ENCODE results near the gene SSH3. TPM values are rescaled to one million over a fixed set of nuclear protein-coding genes. Genes with fewer than 3 reads are reported as not detected.

SSH3 gene
- polyA plus RNA-seq, 1 of the 3 experiments (the other 2 are of a cell fraction), result 13.5 TPM

DNA sequence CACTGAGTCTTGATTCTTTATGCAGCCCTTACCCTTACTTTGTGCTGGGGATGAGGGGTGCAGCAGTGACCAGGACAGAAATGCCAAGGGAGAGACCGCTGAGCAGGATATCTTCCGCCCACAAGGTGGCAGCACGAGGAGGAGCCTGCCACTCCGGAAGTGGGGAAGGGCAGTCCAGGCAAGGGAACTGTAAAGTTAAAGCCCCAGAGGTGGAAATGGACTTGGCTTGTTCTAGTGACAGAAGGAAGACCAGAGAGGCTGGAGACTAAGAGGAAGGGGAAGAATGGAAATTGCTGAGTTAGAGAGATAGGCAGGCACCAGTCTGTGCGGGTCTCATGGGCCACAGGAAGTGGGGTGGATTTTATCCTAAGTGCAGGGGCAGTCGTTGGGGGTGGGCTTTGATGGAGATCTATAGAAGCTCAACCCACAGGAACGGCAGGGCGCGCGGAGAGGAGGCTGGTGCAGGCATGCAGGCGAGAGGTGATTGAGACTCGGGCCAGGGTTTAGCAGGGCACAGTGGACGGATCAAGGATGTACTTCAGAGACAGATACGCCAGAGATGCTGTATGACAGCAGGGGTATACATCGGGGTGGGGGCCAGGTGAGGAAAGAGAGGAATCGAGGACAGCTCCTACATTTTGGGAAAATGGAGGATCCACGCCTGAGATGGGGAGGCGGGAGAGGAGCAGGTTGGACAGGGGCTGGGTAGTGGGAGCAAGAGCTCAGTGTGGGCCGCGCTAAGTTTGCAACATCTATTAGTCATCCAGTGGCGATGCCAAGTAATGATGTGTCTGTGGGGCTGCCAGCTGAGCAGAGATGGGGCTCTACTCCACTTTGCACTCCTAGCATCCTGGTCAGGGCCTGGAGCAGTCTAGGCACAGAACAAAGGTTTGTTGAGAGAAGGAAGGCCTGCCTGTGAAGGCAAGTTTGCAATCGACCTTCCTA is 40.3 kb upstream of the SSH3 start:
- Histone ChIP-seq H3K27me3 (ENCODE audit: insufficient read depth) (no peaks in the 10 kb centered on the region), H3K79me2 (ENCODE audit: insufficient read depth) (peaks cover 15% of the 10 kb centered on the region), H3K9ac (no peak overlapping the region), H2AFZ (ENCODE audit: low read depth) (peak overlapping the region; percentile 81), H3K4me3 (ENCODE audit: low read depth in 2 of 2, low read length in 1 of 2) (no peak overlapping the region), H4K20me1 (ENCODE audit: insufficient read depth) (no peaks in the 10 kb centered on the region; the same call in 1 of the 2 replicates), H3F3A (replicated peaks; ENCODE audit: insufficient read depth) (peaks cover 18% of the 10 kb centered on the region), H3K9me2 (no peaks in the 10 kb centered on the region), H3K36me3 (replicated peaks in 1 of 2; ENCODE audit: control insufficient read depth in 1 of 2, insufficient read depth in 2 of 2, low read length in 1 of 2) (peaks cover 0 to under 1% of the 10 kb centered on the region in 2 experiments), H3K4me1 (ENCODE audit: control insufficient read depth in 1 of 2, insufficient read depth in 2 of 2, low read depth in 1 of 2, low read length in 1 of 2) (peaks cover 9 to 30% of the 10 kb centered on the region in 2 experiments; a peak in 2 of 4 replicates), H3K4me2 (peak overlapping the region; percentile 66), H3K9me3 (no peaks in the 10 kb centered on the region), H3K27ac (ENCODE audit: low read depth in 2 of 2, low read length in 1 of 2) (peak overlapping the region; percentile 58 to 68; a peak in 3 of 4 replicates)
- WGBS (ENCODE audit: low lambda C conversion rate), result 54% methylated on average over 21 of the region's 22 CpGs
- peak; percentile 92 for DNase-seq
- CTCF ChIA-PET, result interaction anchor here (0.6 to 10.0 kb wide), 47 partner anchors 9 to 718 kb away, joined by 3 to 274 read pairs (median 5); partner anchors contain the start of genes ANKRD13D, CLCF1, POLD4 and RAD9A
- POLR2A ChIA-PET, result interaction anchor here (3.2 kb wide), 1 partner anchor 55 kb away, joined by 19 read pairs; no protein-coding TSS in a partner anchor
- TF ChIP-seq, protein P1, sequence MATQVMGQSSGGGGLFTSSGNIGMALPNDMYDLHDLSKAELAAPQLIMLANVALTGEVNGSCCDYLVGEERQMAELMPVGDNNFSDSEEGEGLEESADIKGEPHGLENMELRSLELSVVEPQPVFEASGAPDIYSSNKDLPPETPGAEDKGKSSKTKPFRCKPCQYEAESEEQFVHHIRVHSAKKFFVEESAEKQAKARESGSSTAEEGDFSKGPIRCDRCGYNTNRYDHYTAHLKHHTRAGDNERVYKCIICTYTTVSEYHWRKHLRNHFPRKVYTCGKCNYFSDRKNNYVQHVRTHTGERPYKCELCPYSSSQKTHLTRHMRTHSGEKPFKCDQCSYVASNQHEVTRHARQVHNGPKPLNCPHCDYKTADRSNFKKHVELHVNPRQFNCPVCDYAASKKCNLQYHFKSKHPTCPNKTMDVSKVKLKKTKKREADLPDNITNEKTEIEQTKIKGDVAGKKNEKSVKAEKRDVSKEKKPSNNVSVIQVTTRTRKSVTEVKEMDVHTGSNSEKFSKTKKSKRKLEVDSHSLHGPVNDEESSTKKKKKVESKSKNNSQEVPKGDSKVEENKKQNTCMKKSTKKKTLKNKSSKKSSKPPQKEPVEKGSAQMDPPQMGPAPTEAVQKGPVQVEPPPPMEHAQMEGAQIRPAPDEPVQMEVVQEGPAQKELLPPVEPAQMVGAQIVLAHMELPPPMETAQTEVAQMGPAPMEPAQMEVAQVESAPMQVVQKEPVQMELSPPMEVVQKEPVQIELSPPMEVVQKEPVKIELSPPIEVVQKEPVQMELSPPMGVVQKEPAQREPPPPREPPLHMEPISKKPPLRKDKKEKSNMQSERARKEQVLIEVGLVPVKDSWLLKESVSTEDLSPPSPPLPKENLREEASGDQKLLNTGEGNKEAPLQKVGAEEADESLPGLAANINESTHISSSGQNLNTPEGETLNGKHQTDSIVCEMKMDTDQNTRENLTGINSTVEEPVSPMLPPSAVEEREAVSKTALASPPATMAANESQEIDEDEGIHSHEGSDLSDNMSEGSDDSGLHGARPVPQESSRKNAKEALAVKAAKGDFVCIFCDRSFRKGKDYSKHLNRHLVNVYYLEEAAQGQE (IDR thresholded peaks at IDR 0.05; ENCODE audit: low read depth, low read length), result 0 out of 2 replicates have a peak, but pooled peaks have one; percentile 32
- TF ChIP-seq RAD21 (IDR thresholded peaks at IDR 0.05; ENCODE audit: low read length) (peak; percentile 72), TEAD4 (IDR thresholded peaks at IDR 0.05; ENCODE audit: borderline replicate concordance, insufficient read depth) (no peak), MEF2A (IDR thresholded peaks at IDR 0.05; ENCODE audit: borderline replicate concordance, low read depth) (no peak), ELF1 (IDR thresholded peaks at IDR 0.05) (peak; percentile 98), SIN3A (IDR thresholded peaks at IDR 0.05; ENCODE audit: borderline replicate concordance, low read depth, low read length) (0 out of 2 replicates have a peak, but pooled peaks have one; percentile 66), POLR2AphosphoS5 (IDR thresholded peaks at IDR 0.05; ENCODE audit: low read depth, low read length) (no peak), NFIC (IDR thresholded peaks at IDR 0.05; ENCODE audit: borderline replicate concordance) (peak; percentile 77), MXI1 (IDR thresholded peaks at IDR 0.05; ENCODE audit: low read depth, low read length) (peak; percentile 46; the same call in 1 of the 2 replicates), TCF12 (IDR thresholded peaks at IDR 0.05) (no peak; the same call in 1 of the 2 replicates), FOXM1 (IDR thresholded peaks at IDR 0.05; ENCODE audit: low read depth) (no peak), RFX5 (IDR thresholded peaks at IDR 0.05; ENCODE audit: low read length) (no peak), TAF1 (IDR thresholded peaks at IDR 0.05; ENCODE audit: borderline replicate concordance, low read depth, low read length) (peak; percentile 39; the same call in 1 of the 2 replicates), FOSL2 (IDR thresholded peaks at IDR 0.05; ENCODE audit: borderline replicate concordance, low read depth) (peak; percentile 42; the same call in 1 of the 2 replicates), GATA2 (CRISPR knock-in tag; IDR thresholded peaks at IDR 0.05) (no peak), CHD2 (IDR thresholded peaks at IDR 0.05; ENCODE audit: low read length, partially characterized antibody) (no peak), SMC3 (IDR thresholded peaks at IDR 0.05; ENCODE audit: low read depth, low read length) (peak; percentile 84), RXRA (IDR thresholded peaks at IDR 0.05; ENCODE audit: borderline replicate concordance, low read depth) (no peak)
- TF ChIP-seq, protein P2, sequence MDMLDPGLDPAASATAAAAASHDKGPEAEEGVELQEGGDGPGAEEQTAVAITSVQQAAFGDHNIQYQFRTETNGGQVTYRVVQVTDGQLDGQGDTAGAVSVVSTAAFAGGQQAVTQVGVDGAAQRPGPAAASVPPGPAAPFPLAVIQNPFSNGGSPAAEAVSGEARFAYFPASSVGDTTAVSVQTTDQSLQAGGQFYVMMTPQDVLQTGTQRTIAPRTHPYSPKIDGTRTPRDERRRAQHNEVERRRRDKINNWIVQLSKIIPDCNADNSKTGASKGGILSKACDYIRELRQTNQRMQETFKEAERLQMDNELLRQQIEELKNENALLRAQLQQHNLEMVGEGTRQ (IDR thresholded peaks at IDR 0.05; ENCODE audit: borderline replicate concordance, low read depth, low read length), result no peak
- TF ChIP-seq, protein P3, sequence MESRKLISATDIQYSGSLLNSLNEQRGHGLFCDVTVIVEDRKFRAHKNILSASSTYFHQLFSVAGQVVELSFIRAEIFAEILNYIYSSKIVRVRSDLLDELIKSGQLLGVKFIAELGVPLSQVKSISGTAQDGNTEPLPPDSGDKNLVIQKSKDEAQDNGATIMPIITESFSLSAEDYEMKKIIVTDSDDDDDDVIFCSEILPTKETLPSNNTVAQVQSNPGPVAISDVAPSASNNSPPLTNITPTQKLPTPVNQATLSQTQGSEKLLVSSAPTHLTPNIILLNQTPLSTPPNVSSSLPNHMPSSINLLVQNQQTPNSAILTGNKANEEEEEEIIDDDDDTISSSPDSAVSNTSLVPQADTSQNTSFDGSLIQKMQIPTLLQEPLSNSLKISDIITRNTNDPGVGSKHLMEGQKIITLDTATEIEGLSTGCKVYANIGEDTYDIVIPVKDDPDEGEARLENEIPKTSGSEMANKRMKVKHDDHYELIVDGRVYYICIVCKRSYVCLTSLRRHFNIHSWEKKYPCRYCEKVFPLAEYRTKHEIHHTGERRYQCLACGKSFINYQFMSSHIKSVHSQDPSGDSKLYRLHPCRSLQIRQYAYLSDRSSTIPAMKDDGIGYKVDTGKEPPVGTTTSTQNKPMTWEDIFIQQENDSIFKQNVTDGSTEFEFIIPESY (IDR thresholded peaks at IDR 0.05; ENCODE audit: borderline replicate concordance, low read depth), result no peak
- TF ChIP-seq, protein P4, sequence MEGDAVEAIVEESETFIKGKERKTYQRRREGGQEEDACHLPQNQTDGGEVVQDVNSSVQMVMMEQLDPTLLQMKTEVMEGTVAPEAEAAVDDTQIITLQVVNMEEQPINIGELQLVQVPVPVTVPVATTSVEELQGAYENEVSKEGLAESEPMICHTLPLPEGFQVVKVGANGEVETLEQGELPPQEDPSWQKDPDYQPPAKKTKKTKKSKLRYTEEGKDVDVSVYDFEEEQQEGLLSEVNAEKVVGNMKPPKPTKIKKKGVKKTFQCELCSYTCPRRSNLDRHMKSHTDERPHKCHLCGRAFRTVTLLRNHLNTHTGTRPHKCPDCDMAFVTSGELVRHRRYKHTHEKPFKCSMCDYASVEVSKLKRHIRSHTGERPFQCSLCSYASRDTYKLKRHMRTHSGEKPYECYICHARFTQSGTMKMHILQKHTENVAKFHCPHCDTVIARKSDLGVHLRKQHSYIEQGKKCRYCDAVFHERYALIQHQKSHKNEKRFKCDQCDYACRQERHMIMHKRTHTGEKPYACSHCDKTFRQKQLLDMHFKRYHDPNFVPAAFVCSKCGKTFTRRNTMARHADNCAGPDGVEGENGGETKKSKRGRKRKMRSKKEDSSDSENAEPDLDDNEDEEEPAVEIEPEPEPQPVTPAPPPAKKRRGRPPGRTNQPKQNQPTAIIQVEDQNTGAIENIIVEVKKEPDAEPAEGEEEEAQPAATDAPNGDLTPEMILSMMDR (IDR thresholded peaks at IDR 0.05), result peak; percentile 88
- TF ChIP-seq, protein P5, sequence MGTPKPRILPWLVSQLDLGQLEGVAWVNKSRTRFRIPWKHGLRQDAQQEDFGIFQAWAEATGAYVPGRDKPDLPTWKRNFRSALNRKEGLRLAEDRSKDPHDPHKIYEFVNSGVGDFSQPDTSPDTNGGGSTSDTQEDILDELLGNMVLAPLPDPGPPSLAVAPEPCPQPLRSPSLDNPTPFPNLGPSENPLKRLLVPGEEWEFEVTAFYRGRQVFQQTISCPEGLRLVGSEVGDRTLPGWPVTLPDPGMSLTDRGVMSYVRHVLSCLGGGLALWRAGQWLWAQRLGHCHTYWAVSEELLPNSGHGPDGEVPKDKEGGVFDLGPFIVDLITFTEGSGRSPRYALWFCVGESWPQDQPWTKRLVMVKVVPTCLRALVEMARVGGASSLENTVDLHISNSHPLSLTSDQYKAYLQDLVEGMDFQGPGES (IDR thresholded peaks at IDR 0.05; ENCODE audit: low read depth, low read length), result no peak
